HL-60/S4 (cell line): Measurements from ENCODE around the gene DNAI7.

Source experiments
- in situ Hi-C: fragments of 300-500 bp; cut with MboI; formaldehyde crosslinking; loops from 2 replicates; pipeline ENCODE4 v1.14.3; 2022; ENCODE audit warnings: low sequenced_read_pairs

DNAI7 gene

GRCh38 chr12:25107920-25108319 lies 87.0 kb downstream of the DNAI7 start:
- in situ Hi-C loops, result no loop called here

- in situ Hi-C loops, result no loop called here
Measured at GRCh38 chr12:25106818-25107217, 88.1 kb downstream of the DNAI7 start.

- in situ Hi-C loops, result no loop called here
Measured at GRCh38 chr12:25102402-25102801, 92.6 kb downstream of the DNAI7 start.

GRCh38 chr12:25101092-25101445 lies 93.9 kb downstream of the DNAI7 start:
- in situ Hi-C loops, result no loop called here

GRCh38 chr12:25100194-25101091 lies 94.5 kb downstream of the DNAI7 start:
- in situ Hi-C loops, result no loop called here

- in situ Hi-C loops, result no loop called here
Measured at GRCh38 chr12:25099010-25099409, 96.0 kb downstream of the DNAI7 start.

GRCh38 chr12:25089738-25090137 lies 105.2 kb downstream of the DNAI7 start:
- in situ Hi-C loops, result no loop called here

GRCh38 chr12:25087596-25087995 lies 107.4 kb downstream of the DNAI7 start:
- in situ Hi-C loops, result no loop called here

- in situ Hi-C loops, result no loop called here
Measured at GRCh38 chr12:25084816-25085215, 110.1 kb downstream of the DNAI7 start.

- in situ Hi-C loops, result no loop called here
Measured at GRCh38 chr12:25083211-25083610, 111.7 kb downstream of the DNAI7 start.

GRCh38 chr12:25082628-25083027 lies 112.3 kb downstream of the DNAI7 start:
- in situ Hi-C loops, result no loop called here

GRCh38 chr12:25079393-25079792 lies 115.6 kb downstream of the DNAI7 start:
- in situ Hi-C loops, result no loop called here

- in situ Hi-C loops, result no loop called here
Measured at GRCh38 chr12:25074954-25075353, 120.0 kb downstream of the DNAI7 start.

- in situ Hi-C loops, result no loop called here
Measured at GRCh38 chr12:25074113-25074512, 120.8 kb downstream of the DNAI7 start.

- in situ Hi-C loops, result no loop called here
Measured at GRCh38 chr12:25072906-25073650, 121.9 kb downstream of the DNAI7 start.

- in situ Hi-C loops, result no loop called here
Measured at GRCh38 chr12:25071366-25071765, 123.6 kb downstream of the DNAI7 start.

GRCh38 chr12:25069224-25069623 lies 125.7 kb downstream of the DNAI7 start:
- in situ Hi-C loops, result no loop called here

- in situ Hi-C loops, result no loop called here
Measured at GRCh38 chr12:25065035-25065434, 129.9 kb downstream of the DNAI7 start.

- in situ Hi-C loops, result no loop called here
Measured at GRCh38 chr12:25063873-25064628, 130.9 kb downstream of the DNAI7 start.

GRCh38 chr12:25058658-25059058 lies 136.3 kb downstream of the DNAI7 start:
- in situ Hi-C loops, result no loop called here
